A172 (cell line): ENCODE measurements around the gene SLC39A11. TPM values are rescaled to one million over a fixed set of nuclear protein-coding genes. Genes with fewer than 3 reads are reported as not detected.

Experiments
- DNase-seq: peaks from one replicate; pipeline ENCODE4 v3.0.0-alpha.2; 2015; ENCODE audit warnings: low spot score
- total RNA-seq: library from RNA; depleted of rRNA; stranded (reverse); fragments of >200 nt; shearing (Covaris generic); gene quantifications from 2 replicates; pipeline ENCODE4 v1.2.3, GENCODE V29; 2014; rRNA removed

The SLC39A11 gene
- total RNA-seq, 1 experiment from 2014 or later: 59.2 TPM

DNA sequence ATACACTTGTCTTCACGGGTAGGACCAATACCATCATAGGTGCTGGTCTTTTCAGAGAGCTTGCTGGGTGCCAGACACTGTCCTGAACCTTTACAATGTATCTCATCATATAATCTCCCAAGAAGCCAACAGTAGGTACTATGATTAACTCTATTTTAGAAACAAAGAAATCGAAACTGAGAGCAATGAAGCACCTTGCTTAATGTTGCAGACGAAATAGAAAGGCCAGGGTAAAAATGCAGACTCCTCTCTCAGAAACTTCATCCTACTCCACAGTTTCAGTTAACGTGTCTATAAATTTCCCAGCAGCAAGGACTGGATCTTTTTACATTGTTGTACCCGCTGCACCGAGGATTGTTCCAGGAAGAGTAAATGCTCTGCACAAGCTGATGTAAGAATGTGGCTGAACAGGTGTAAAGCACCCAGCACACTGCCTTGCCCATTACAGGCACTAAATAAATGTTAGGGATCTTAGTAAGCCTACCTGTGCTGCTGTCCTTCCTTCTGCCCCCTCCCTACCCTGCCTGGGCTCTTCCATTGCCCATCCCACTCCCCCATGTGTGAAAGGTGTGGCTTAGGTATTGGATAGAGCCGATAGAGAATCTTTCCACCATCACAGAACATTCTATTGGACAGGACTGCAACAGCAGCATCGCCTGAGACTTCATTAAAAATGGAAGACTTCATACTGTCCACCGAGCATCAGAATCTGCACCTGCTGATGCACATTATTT is 495.0 kb downstream of the SLC39A11 start:
- DNase-seq: no peak

Other genes starting within 250 kb of the SLC39A11 start
- gene SSTR2, start 72.3 kb upstream of the SLC39A11 start, total RNA-seq: 4.3 and 4.8 TPM in 2 replicates
- 25.3 and 28.0 TPM in 2 replicates for gene COG1, start 100.4 kb upstream of the SLC39A11 start, total RNA-seq
- not detected in 2 replicates for gene CPSF4L, start 169.2 kb upstream of the SLC39A11 start, total RNA-seq
- gene CDC42EP4, start 219.3 kb upstream of the SLC39A11 start, total RNA-seq: 42.1 and 53.8 TPM in 2 replicates